B cell (primary cell): Measurements from ENCODE around the gene RIMBP2. TPM values are rescaled to one million over a fixed set of nuclear protein-coding genes. Genes with fewer than 3 reads are reported as not detected.

Experiments
- ATAC-seq: fragments of 200-7000 bp; cut with Tn5 transposase; one replicate; pipeline ENCODE4 v1.10.0; 2021; ENCODE audit warnings: low read depth, mild to moderate bottlenecking, moderate number of reproducible peaks, moderate library complexity
- CTCF ChIA-PET: fragments of 350-600 bp; sonication (Branson Sonifier 250); formaldehyde crosslinking; loops from one replicate; lab custom pipeline; 2021; ENCODE audit warnings: antibody characterized with exemption, inconsistent platforms; lab: Charles Lee
- POLR2A ChIA-PET: fragments of 350-600 bp; sonication (Branson Sonifier 250); formaldehyde crosslinking; loops from one replicate; lab custom pipeline; 2021; ENCODE audit warnings: antibody characterized with exemption; lab: Charles Lee
- DNase-seq: peaks from one replicate; pipeline ENCODE4 v3.0.0; 2013
- H2AFZ ChIP-seq: 2 replicates; pipeline ENCODE4 v1.6.1; 2012; ENCODE audit warnings: mild to moderate bottlenecking, low read depth, low read length; ENCODE audit not compliant: insufficient read depth, poor library complexity, severe bottlenecking
- H3K27ac ChIP-seq, 2 donors: 1 replicate in 1 of 2; 2 replicates in 1 of 2; pipeline ENCODE4 v1.5.1; 2012 to 2013; ENCODE audit warnings: low read length in 2 of 2, mild to moderate bottlenecking in 2 of 2, moderate library complexity in 1 of 2
- H3K27me3 ChIP-seq, 4 experiments: fragments of 200-600 bp in 1 of 4; sonication (generic) in 1 of 4; replicated peaks in 1 of 4; 1 replicate in 2 of 4; 2 replicates in 2 of 4; pipeline versions ENCODE4 v1.6.1 to v1.7.0; 2013 to 2016; ENCODE audit warnings: low read length in 3 of 4, mild to moderate bottlenecking in 2 of 4, mixed read lengths in 1 of 4, moderate library complexity in 1 of 4; ENCODE audit not compliant: insufficient read depth in 4 of 4, control insufficient read depth in 3 of 4; ENCODE audit errors: control extremely low read depth in 1 of 4
- H3K36me3 ChIP-seq, 2 experiments: replicated peaks in 1 of 2; 1 replicate in 1 of 2; 2 replicates in 1 of 2; pipeline versions ENCODE4 v1.6.1 to v1.7.1; 2013; ENCODE audit warnings: low read length in 1 of 2; ENCODE audit not compliant: insufficient read depth in 2 of 2, control insufficient read depth in 1 of 2; ENCODE audit errors: control extremely low read depth in 1 of 2, extremely low read depth in 1 of 2
- H3K4me1 ChIP-seq, 2 donors: fragments of 200-600 bp in 1 of 2; sonication (generic) in 1 of 2; 1 replicate in 1 of 2; 2 replicates in 1 of 2; pipeline versions ENCODE4 v1.5.1 to v1.6.1; 2013 to 2017; ENCODE audit warnings: low read length in 2 of 2; ENCODE audit not compliant: control insufficient read depth in 2 of 2, insufficient read depth in 2 of 2
- H3K4me2 ChIP-seq: replicated peaks from 2 replicates; pipeline ENCODE3; 2012; ENCODE audit warnings: mild to moderate bottlenecking, low read depth, low read length; ENCODE audit not compliant: poor library complexity, severe bottlenecking
- H3K4me3 ChIP-seq, 5 experiments: fragments of 200-600 bp in 1 of 5; sonication (generic) in 1 of 5; 1 replicate in 3 of 5; 2 replicates in 2 of 5; pipeline versions ENCODE4 v1.5.1 to v1.7.0; 2011 to 2016; ENCODE audit warnings: low read length in 4 of 5, mild to moderate bottlenecking in 4 of 5, low read depth in 2 of 5, control low read depth in 1 of 5, moderate library complexity in 1 of 5; ENCODE audit not compliant: insufficient read depth in 1 of 5; ENCODE audit errors: control extremely low read depth in 1 of 5, extremely low read depth in 1 of 5
- H3K79me2 ChIP-seq: fragments of 200-600 bp; sonication (generic); one replicate; pipeline ENCODE4 v1.6.0; 2016; ENCODE audit warnings: low read length; ENCODE audit not compliant: control insufficient read depth, insufficient read depth
- H3K9ac ChIP-seq: fragments of 200-600 bp; sonication (generic); 2 replicates; pipeline ENCODE4 v1.6.1; 2017; ENCODE audit warnings: mild to moderate bottlenecking, low read length, moderate library complexity
- H3K9me3 ChIP-seq, 3 donors: one replicate each; pipeline versions ENCODE4 v1.6.1 to v1.7.1; 2013; ENCODE audit warnings: low read length in 2 of 3; ENCODE audit not compliant: control insufficient read depth in 2 of 3, insufficient read depth in 1 of 3; ENCODE audit errors: control extremely low read depth in 1 of 3
- H4K20me1 ChIP-seq: 2 replicates; pipeline ENCODE4 v1.6.0; 2012; ENCODE audit warnings: mild to moderate bottlenecking, low read length; ENCODE audit not compliant: insufficient read depth, control insufficient read depth, poor library complexity, severe bottlenecking
- H3K27ac Mint-ChIP-seq: one replicate; pipeline ENCODE4 v1.8.0; 2021; ENCODE audit warnings: mixed read lengths
- H3K27me3 Mint-ChIP-seq: one replicate; pipeline ENCODE4 v1.8.0; 2021; ENCODE audit warnings: mixed read lengths
- H3K4me1 Mint-ChIP-seq: one replicate; pipeline ENCODE4 v1.8.0; 2021; ENCODE audit warnings: mixed read lengths
- H3K4me3 Mint-ChIP-seq: one replicate; pipeline ENCODE4 v1.8.0; 2021; ENCODE audit warnings: mixed read lengths
- H3K9me3 Mint-ChIP-seq: one replicate; pipeline ENCODE4 v1.8.0; 2022; ENCODE audit warnings: mixed read lengths; ENCODE audit not compliant: insufficient read depth
- CTCF ChIP-seq: fragments of 200-600 bp; IDR thresholded peaks from one replicate; pipeline ENCODE4 v1.8.0; 2022; ENCODE audit warnings: antibody characterized with exemption, mild to moderate bottlenecking
- EZH2 ChIP-seq: IDR thresholded peaks from 2 replicates; pipeline ENCODE4 v1.6.1; 2012; ENCODE audit warnings: borderline replicate concordance, low read depth, mild to moderate bottlenecking, moderate library complexity, low read length; ENCODE audit not compliant: insufficient read depth, poor library complexity, severe bottlenecking
- WGBS: methylation state at CpG from one replicate; pipeline ENCODE4 v1.1.5; 2013; ENCODE audit warnings: missing lambda C conversion rate; ENCODE audit not compliant: insufficient coverage; 5-methylcytosine and 5-hydroxymethylcytosine counted together
- intact Hi-C: fragments of 100-400 bp; cut with micrococcal nuclease; formaldehyde crosslinking; loops from one replicate; pipeline ENCODE4 v1.10.0; 2022
- polyA plus RNA-seq: library from polyadenylated mRNA; depleted of rRNA; stranded (reverse); fragments of >200 nt; gene quantifications from 2 replicates; pipeline ENCODE4 v1.2.3, GENCODE V29; 2012
- total RNA-seq, 2 donors: library from RNA; stranded (reverse); fragments of 120-200 nt in 1 of 2; gene quantifications; 1 replicate in 1 of 2; 2 replicates in 1 of 2; pipeline versions ENCODE4 v1.2.3 to v1.2.4, GENCODE V29; 2013 to 2022

The RIMBP2 gene
- total and polyA plus RNA-seq, 2 donors (not counting 1 experiment from before 2014, with no cell fraction given): not detected

- no peak overlapping the region for H3K4me3 Mint-ChIP-seq
- no peak for TF ChIP-seq EZH2
- TF ChIP-seq CTCF: no peak
- DNase-seq: no peak
- Histone ChIP-seq H3K27ac (no peak overlapping the region), H3K4me1 (no peaks in the 10 kb centered on the region), H4K20me1 (no peaks in the 10 kb centered on the region), H3K9ac (no peak overlapping the region), H3K4me2 (no peak overlapping the region), H3K4me3 (no peak overlapping the region), H2AFZ (no peak overlapping the region), H3K27me3 (no peaks in the 10 kb centered on the region), H3K9me3 (no peaks in the 10 kb centered on the region), H3K36me3 (no peaks in the 10 kb centered on the region), H3K79me2 (no peaks in the 10 kb centered on the region)
- 100% methylated on average over 2 of the region's 7 CpGs for WGBS
- no peak for ATAC-seq
- CTCF ChIA-PET: no interaction called here
- H3K27me3 Mint-ChIP-seq: no peaks in the 10 kb centered on the region
- H3K9me3 Mint-ChIP-seq: no peaks in the 10 kb centered on the region
- intact Hi-C loops: no loop called here
- no peak overlapping the region for H3K27ac Mint-ChIP-seq
- H3K4me1 Mint-ChIP-seq: no peaks in the 10 kb centered on the region
- POLR2A ChIA-PET: no interaction called here
Measured at GRCh38 chr12:130347588-130347987, 368.5 kb downstream of the RIMBP2 start.

Other genes starting within 250 kb of the RIMBP2 start
- gene STX2, start 123.0 kb upstream of the RIMBP2 start, total RNA-seq: 18.2 and 19.8 TPM in 2 replicates
- gene STX2, start 123.0 kb upstream of the RIMBP2 start, polyA plus RNA-seq: 12.7 and 16.8 TPM in 2 replicates
- 289 and 298 TPM in 2 replicates for gene RAN, start 155.8 kb upstream of the RIMBP2 start, total RNA-seq
- 339 and 416 TPM in 2 replicates for gene RAN, start 155.8 kb upstream of the RIMBP2 start, polyA plus RNA-seq
- gene ADGRD1, start 237.6 kb upstream of the RIMBP2 start, total RNA-seq: 0.63 and 1.1 TPM in 2 replicates
- 1.7 and 2.2 TPM in 2 replicates for gene ADGRD1, start 237.6 kb upstream of the RIMBP2 start, polyA plus RNA-seq